SK-N-SH treated with all-trans-retinoic acid at 6 μM for 48 hours (cell line): ENCODE measurements around the gene CACNA2D3.

ENCODE experiments used
- ATAC-seq: fragments of 200-7000 bp; cut with Tn5 transposase; 3 replicates; pipeline ENCODE4 v1.9.1; 2020; ENCODE audit warnings: mild to moderate bottlenecking, moderate library complexity
- ARNTL ChIP-seq: fragments of 450-650 bp; formaldehyde crosslinking; IDR thresholded peaks from 2 replicates; pipeline ENCODE4 v1.5.0; 2020; ENCODE audit warnings: low read depth, mild to moderate bottlenecking, moderate library complexity, borderline replicate concordance
- BACH2 ChIP-seq: fragments of 250-450 bp; sonication (Bioruptor Pico); IDR thresholded peaks from 2 replicates; pipeline ENCODE4 v1.9.0; 2021; ENCODE audit warnings: mild to moderate bottlenecking, borderline replicate concordance
- CSDC2 ChIP-seq: fragments of 250-450 bp; sonication (Bioruptor Pico); IDR thresholded peaks from 2 replicates; pipeline ENCODE4 v1.5.0; 2020; ENCODE audit warnings: mild to moderate bottlenecking, moderate library complexity
- ESRRG ChIP-seq: fragments of 250-450 bp; sonication (Bioruptor Pico); IDR thresholded peaks from 2 replicates; pipeline ENCODE4 v1.6.1; 2021; ENCODE audit warnings: mild to moderate bottlenecking
- GLIS3 ChIP-seq: fragments of 250-450 bp; sonication (Bioruptor Pico); IDR thresholded peaks from 2 replicates; pipeline ENCODE4 v1.5.0; 2020; ENCODE audit warnings: mild to moderate bottlenecking, moderate library complexity
- ISL1 ChIP-seq: fragments of 250-450 bp; sonication (Bioruptor Pico); IDR thresholded peaks from 2 replicates; pipeline ENCODE4 v2.1.2; 2022; ENCODE audit warnings: mild to moderate bottlenecking, moderate library complexity
- OSR1 ChIP-seq: fragments of 250-450 bp; sonication (Bioruptor Pico); IDR thresholded peaks from 2 replicates; pipeline ENCODE4 v1.8.0; 2022; ENCODE audit warnings: moderate library complexity, mild to moderate bottlenecking, inconsistent platforms
- PPARA ChIP-seq: fragments of 250-450 bp; sonication (Bioruptor Pico); IDR thresholded peaks from 2 replicates; pipeline ENCODE4 v1.5.0; 2020; ENCODE audit warnings: mild to moderate bottlenecking, borderline replicate concordance
- RARB ChIP-seq: fragments of 250-450 bp; sonication (Bioruptor Pico); IDR thresholded peaks from 2 replicates; pipeline ENCODE4 v1.8.0; 2021; ENCODE audit warnings: mild to moderate bottlenecking, moderate library complexity
- SNAI2 ChIP-seq: fragments of 250-450 bp; sonication (Bioruptor Pico); IDR thresholded peaks from 2 replicates; pipeline ENCODE4 v1.5.0; 2020; ENCODE audit warnings: mild to moderate bottlenecking, moderate library complexity
- TCF4 ChIP-seq: fragments of 250-450 bp; sonication (Bioruptor Pico); IDR thresholded peaks from 2 replicates; pipeline ENCODE4 v1.8.0; 2021; ENCODE audit warnings: mild to moderate bottlenecking, moderate library complexity, borderline replicate concordance
- TOX ChIP-seq: fragments of 250-450 bp; sonication (Bioruptor Pico); IDR thresholded peaks from 2 replicates; pipeline ENCODE4 v1.8.0; 2021; ENCODE audit warnings: mild to moderate bottlenecking, moderate library complexity, borderline replicate concordance
- ZC3H10 ChIP-seq: fragments of 250-450 bp; sonication (Bioruptor Pico); IDR thresholded peaks from 2 replicates; pipeline ENCODE4 v1.5.1; 2021; ENCODE audit warnings: mild to moderate bottlenecking, moderate library complexity
- ZFP3 ChIP-seq: fragments of 250-450 bp; sonication (Bioruptor Pico); IDR thresholded peaks from 2 replicates; pipeline ENCODE4 v1.5.0; 2020; ENCODE audit warnings: mild to moderate bottlenecking, moderate library complexity
- ZFP30 ChIP-seq: fragments of 450-650 bp; formaldehyde crosslinking; IDR thresholded peaks from 2 replicates; pipeline ENCODE4 v1.5.0; 2022; ENCODE audit warnings: mild to moderate bottlenecking, moderate library complexity
- ZNF565 ChIP-seq: fragments of 450-650 bp; formaldehyde crosslinking; conservative IDR thresholded peaks from 2 replicates; pipeline ENCODE4 v1.5.0; 2020; ENCODE audit warnings: low read depth, mild to moderate bottlenecking, moderate library complexity
- ZNF70 ChIP-seq: fragments of 450-650 bp; formaldehyde crosslinking; IDR thresholded peaks from 2 replicates; pipeline ENCODE4 v1.5.0; 2020; ENCODE audit warnings: mild to moderate bottlenecking, moderate library complexity
- ZNF8 ChIP-seq: fragments of 450-650 bp; formaldehyde crosslinking; IDR thresholded peaks from 2 replicates; pipeline ENCODE4 v1.5.0; 2020; ENCODE audit warnings: mild to moderate bottlenecking, moderate library complexity
- TF ChIP-seq, protein P1 (sequence below): fragments of 250-450 bp; sonication (Bioruptor Pico); IDR thresholded peaks from 2 replicates; pipeline ENCODE4 v1.5.1; 2020; ENCODE audit warnings: low read depth, mild to moderate bottlenecking, moderate library complexity
- TF ChIP-seq, protein P2 (sequence below): fragments of 250-450 bp; sonication (Bioruptor Pico); IDR thresholded peaks from 2 replicates; pipeline ENCODE4 v1.8.0; 2020; ENCODE audit warnings: mild to moderate bottlenecking, moderate library complexity, borderline replicate concordance
- TF ChIP-seq, protein P3 (sequence below): fragments of 250-450 bp; sonication (Bioruptor Pico); IDR thresholded peaks from 2 replicates; pipeline ENCODE4 v1.8.0; 2021; ENCODE audit warnings: low read depth, mild to moderate bottlenecking, moderate library complexity, borderline replicate concordance
- TF ChIP-seq, protein P4 (sequence below): fragments of 250-450 bp; sonication (Bioruptor Pico); IDR thresholded peaks from 2 replicates; pipeline ENCODE4 v1.5.1; 2021; ENCODE audit warnings: mild to moderate bottlenecking, moderate library complexity
- TF ChIP-seq, protein P5 (sequence below): fragments of 250-450 bp; sonication (Bioruptor Pico); IDR thresholded peaks from 2 replicates; pipeline ENCODE4 v1.5.0; 2020; ENCODE audit warnings: mild to moderate bottlenecking, moderate library complexity

CACNA2D3 gene

DNA sequence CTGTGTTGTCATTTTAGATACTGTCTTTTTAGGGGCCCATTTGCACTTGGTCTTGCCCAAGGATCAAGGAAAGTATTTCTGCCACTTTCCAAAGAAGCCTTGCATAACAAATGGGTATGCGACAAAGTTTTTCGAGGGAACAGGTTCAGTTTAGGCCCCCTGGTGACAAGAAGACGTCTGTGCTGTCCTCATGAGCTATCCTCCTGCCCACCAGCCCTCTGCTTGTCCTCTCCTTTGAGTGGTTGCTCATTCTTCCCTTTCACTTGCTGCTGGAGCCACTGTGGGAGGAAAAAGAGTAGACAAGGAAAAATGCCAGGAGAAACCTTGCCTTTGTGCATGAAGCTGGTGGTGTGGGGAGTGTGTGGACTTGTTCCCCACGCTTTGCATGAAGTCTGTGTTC is 171.9 kb downstream of the CACNA2D3 start:
- TF ChIP-seq ARNTL (CRISPR knock-in tag) (no peak), ZNF8 (no peak), GLIS3 (CRISPR knock-in tag) (no peak)
- ATAC-seq = no peak

DNA sequence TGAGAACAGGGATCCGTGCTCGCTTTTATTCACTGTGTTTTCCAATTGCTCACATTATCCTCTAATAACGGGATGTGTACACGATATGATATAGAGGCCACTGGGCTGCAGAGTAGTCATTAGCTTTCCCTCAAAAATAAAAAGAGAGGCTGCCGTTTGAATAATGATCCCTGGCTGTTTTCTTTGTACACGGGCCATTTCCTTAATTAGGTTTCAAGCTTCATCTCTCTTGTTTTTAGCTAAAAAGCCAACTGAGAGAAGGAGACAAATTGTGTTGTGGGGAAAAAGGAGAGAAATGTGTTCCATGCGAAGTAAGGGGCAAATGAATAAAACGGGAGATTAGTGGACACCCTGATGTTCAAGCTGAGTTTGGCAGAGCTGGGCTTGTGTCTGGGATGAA is 174.2 kb downstream of the CACNA2D3 start:
- TF ChIP-seq SNAI2 (no peak), TOX (CRISPR knock-in tag) (no peak), PPARA (CRISPR knock-in tag) (no peak), ZFP30 (CRISPR knock-in tag) (no peak), ZC3H10 (CRISPR knock-in tag) (no peak), ESRRG (CRISPR knock-in tag) (no peak), ZNF565 (CRISPR knock-in tag) (no peak), BACH2 (CRISPR knock-in tag) (no peak), CSDC2 (CRISPR knock-in tag) (no peak), ZNF8 (no peak), ZFP3 (CRISPR knock-in tag) (no peak), ISL1 (CRISPR knock-in tag) (no peak), GLIS3 (CRISPR knock-in tag) (no peak), OSR1 (CRISPR knock-in tag) (no peak)
- TF ChIP-seq, protein P1, sequence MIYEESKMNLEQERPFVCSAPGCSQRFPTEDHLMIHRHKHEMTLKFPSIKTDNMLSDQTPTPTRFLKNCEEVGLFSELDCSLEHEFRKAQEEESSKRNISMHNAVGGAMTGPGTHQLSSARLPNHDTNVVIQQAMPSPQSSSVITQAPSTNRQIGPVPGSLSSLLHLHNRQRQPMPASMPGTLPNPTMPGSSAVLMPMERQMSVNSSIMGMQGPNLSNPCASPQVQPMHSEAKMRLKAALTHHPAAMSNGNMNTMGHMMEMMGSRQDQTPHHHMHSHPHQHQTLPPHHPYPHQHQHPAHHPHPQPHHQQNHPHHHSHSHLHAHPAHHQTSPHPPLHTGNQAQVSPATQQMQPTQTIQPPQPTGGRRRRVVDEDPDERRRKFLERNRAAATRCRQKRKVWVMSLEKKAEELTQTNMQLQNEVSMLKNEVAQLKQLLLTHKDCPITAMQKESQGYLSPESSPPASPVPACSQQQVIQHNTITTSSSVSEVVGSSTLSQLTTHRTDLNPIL (CRISPR knock-in tag) = no peak
- TF ChIP-seq, protein P2, sequence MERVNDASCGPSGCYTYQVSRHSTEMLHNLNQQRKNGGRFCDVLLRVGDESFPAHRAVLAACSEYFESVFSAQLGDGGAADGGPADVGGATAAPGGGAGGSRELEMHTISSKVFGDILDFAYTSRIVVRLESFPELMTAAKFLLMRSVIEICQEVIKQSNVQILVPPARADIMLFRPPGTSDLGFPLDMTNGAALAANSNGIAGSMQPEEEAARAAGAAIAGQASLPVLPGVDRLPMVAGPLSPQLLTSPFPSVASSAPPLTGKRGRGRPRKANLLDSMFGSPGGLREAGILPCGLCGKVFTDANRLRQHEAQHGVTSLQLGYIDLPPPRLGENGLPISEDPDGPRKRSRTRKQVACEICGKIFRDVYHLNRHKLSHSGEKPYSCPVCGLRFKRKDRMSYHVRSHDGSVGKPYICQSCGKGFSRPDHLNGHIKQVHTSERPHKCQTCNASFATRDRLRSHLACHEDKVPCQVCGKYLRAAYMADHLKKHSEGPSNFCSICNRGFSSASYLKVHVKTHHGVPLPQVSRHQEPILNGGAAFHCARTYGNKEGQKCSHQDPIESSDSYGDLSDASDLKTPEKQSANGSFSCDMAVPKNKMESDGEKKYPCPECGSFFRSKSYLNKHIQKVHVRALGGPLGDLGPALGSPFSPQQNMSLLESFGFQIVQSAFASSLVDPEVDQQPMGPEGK (CRISPR knock-in tag) = no peak
- TF ChIP-seq, protein P3, sequence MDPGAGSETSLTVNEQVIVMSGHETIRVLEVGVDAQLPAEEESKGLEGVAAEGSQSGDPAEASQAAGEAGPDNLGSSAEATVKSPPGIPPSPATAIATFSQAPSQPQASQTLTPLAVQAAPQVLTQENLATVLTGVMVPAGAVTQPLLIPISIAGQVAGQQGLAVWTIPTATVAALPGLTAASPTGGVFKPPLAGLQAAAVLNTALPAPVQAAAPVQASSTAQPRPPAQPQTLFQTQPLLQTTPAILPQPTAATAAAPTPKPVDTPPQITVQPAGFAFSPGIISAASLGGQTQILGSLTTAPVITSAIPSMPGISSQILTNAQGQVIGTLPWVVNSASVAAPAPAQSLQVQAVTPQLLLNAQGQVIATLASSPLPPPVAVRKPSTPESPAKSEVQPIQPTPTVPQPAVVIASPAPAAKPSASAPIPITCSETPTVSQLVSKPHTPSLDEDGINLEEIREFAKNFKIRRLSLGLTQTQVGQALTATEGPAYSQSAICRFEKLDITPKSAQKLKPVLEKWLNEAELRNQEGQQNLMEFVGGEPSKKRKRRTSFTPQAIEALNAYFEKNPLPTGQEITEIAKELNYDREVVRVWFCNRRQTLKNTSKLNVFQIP (CRISPR knock-in tag) = no peak
- no peak for ATAC-seq

DNA sequence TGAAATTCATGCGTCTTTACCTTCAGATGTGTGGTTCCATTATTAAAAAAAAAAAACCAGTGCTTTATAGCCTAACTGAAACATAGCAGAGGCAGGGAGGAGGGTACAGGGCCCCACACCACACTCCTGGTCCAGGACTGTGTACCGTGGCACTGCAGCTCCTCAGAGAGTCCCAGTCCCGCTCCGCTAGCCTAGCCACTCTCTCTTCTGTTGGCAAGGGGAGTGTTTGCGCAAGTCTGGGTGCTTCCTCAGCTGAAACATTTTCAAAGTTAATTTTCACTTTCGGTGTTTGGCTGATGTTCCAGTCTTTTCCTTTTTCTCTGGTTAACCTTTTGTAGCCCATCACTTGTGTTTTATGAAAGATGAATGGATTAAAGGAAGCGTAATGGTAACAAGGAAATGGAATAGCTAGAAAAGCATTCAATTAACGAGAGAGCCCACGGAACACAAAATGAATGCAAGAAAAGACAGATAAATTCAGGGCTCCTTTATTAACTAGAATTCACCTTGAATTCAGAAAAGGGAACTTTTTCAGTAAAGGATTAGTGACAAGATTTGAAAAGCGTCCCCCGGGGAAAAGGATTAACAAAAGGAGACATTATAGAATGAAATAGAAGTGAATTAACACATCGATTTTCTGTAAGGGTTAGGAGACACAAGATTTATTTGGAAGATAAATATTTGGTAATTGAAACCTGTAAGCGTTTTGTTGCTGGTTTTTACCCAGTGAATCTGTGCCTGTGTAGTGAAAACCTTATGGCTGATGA is 177.0 kb downstream of the CACNA2D3 start:
- TF ChIP-seq BACH2 (CRISPR knock-in tag) = no peak
- TF ChIP-seq ARNTL (CRISPR knock-in tag) = no peak
- TF ChIP-seq ISL1 (CRISPR knock-in tag) = no peak
- TF ChIP-seq, protein P4, sequence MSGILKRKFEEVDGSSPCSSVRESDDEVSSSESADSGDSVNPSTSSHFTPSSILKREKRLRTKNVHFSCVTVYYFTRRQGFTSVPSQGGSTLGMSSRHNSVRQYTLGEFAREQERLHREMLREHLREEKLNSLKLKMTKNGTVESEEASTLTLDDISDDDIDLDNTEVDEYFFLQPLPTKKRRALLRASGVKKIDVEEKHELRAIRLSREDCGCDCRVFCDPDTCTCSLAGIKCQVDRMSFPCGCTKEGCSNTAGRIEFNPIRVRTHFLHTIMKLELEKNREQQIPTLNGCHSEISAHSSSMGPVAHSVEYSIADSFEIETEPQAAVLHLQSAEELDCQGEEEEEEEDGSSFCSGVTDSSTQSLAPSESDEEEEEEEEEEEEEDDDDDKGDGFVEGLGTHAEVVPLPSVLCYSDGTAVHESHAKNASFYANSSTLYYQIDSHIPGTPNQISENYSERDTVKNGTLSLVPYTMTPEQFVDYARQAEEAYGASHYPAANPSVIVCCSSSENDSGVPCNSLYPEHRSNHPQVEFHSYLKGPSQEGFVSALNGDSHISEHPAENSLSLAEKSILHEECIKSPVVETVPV (CRISPR knock-in tag) = no peak
- TF ChIP-seq RARB (CRISPR knock-in tag) = no peak
- TF ChIP-seq ZNF70 (CRISPR knock-in tag) = no peak
- TF ChIP-seq OSR1 (CRISPR knock-in tag) = no peak
- TF ChIP-seq, protein P1 (CRISPR knock-in tag) = no peak
- no peak for TF ChIP-seq ZFP3 (CRISPR knock-in tag)
- TF ChIP-seq SNAI2 = no peak
- TF ChIP-seq, protein P3 (CRISPR knock-in tag) = no peak
- no peak for TF ChIP-seq ESRRG (CRISPR knock-in tag)
- TF ChIP-seq, protein P5, sequence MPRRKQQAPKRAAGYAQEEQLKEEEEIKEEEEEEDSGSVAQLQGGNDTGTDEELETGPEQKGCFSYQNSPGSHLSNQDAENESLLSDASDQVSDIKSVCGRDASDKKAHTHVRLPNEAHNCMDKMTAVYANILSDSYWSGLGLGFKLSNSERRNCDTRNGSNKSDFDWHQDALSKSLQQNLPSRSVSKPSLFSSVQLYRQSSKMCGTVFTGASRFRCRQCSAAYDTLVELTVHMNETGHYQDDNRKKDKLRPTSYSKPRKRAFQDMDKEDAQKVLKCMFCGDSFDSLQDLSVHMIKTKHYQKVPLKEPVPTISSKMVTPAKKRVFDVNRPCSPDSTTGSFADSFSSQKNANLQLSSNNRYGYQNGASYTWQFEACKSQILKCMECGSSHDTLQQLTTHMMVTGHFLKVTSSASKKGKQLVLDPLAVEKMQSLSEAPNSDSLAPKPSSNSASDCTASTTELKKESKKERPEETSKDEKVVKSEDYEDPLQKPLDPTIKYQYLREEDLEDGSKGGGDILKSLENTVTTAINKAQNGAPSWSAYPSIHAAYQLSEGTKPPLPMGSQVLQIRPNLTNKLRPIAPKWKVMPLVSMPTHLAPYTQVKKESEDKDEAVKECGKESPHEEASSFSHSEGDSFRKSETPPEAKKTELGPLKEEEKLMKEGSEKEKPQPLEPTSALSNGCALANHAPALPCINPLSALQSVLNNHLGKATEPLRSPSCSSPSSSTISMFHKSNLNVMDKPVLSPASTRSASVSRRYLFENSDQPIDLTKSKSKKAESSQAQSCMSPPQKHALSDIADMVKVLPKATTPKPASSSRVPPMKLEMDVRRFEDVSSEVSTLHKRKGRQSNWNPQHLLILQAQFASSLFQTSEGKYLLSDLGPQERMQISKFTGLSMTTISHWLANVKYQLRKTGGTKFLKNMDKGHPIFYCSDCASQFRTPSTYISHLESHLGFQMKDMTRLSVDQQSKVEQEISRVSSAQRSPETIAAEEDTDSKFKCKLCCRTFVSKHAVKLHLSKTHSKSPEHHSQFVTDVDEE = no peak
- no peak for TF ChIP-seq TCF4 (CRISPR knock-in tag)
- ATAC-seq = no peak
